Vagina (tissue), 2 donors: ENCODE results near the gene LANCL2.

Experiments used
- POLR2AphosphoS5 ChIP-seq, 2 donors: sonication (generic); formaldehyde crosslinking; IDR thresholded peaks; one replicate each; pipeline ENCODE4 v1.9.0; 2017; ENCODE audit warnings: antibody characterized with exemption in 2 of 2, mild to moderate bottlenecking in 2 of 2, low read depth in 1 of 2; ENCODE audit not compliant: insufficient read depth in 1 of 2
- TF ChIP-seq, protein P1 (sequence below), 3 experiments: fragments of 450-650 bp in 2 of 3; fragments of 200-600 bp in 1 of 3; sonication (generic) in 1 of 3; IDR thresholded peaks; one replicate each; pipeline ENCODE4 v1.5.1; 2017 to 2019; ENCODE audit warnings: antibody characterized with exemption in 3 of 3, mild to moderate bottlenecking in 2 of 3, moderate library complexity in 2 of 3

- TF ChIP-seq, protein P1, sequence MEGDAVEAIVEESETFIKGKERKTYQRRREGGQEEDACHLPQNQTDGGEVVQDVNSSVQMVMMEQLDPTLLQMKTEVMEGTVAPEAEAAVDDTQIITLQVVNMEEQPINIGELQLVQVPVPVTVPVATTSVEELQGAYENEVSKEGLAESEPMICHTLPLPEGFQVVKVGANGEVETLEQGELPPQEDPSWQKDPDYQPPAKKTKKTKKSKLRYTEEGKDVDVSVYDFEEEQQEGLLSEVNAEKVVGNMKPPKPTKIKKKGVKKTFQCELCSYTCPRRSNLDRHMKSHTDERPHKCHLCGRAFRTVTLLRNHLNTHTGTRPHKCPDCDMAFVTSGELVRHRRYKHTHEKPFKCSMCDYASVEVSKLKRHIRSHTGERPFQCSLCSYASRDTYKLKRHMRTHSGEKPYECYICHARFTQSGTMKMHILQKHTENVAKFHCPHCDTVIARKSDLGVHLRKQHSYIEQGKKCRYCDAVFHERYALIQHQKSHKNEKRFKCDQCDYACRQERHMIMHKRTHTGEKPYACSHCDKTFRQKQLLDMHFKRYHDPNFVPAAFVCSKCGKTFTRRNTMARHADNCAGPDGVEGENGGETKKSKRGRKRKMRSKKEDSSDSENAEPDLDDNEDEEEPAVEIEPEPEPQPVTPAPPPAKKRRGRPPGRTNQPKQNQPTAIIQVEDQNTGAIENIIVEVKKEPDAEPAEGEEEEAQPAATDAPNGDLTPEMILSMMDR (IDR thresholded peaks at IDR 0.05), result no peak
- TF ChIP-seq POLR2AphosphoS5 (IDR thresholded peaks at IDR 0.05; ENCODE audit: insufficient read depth in 1 of 2, low read depth in 1 of 2), result no peak
These were observed 73.1 kb downstream of the LANCL2 start for GRCh38 chr7:55438085-55438756.
